ENCODE data around the gene HDAC8.

HDAC8 gene

GRCh38 chrX:72572248-72573157, at the start of gene HDAC8:
Gene HDAC8, minus strand, starts transcription at chrX:72572843. Its CDS starts 82 bp downstream, at chrX:72572761.
- Histone ChIP-seq H2AFZ (ENCODE audit: low read depth) (peak within 1 kb of the TSS; percentile 58), H4K20me1 (ENCODE audit: insufficient read depth) (no peaks in the 10 kb centered on the region)

GRCh38 chrX:72621625-72622485, 49.2 kb upstream of the HDAC8 start:
- H3K4me1 ChIP-seq (ENCODE audit: low read depth, poor library complexity, severe bottlenecking): no peaks in the 10 kb centered on the region
- no peaks in the 10 kb centered on the region for H3K36me3 ChIP-seq (ENCODE audit: insufficient read depth)
- no peak overlapping the region for H2AFZ ChIP-seq (ENCODE audit: low read depth)
- H3K79me2 ChIP-seq (ENCODE audit: insufficient read depth, low read depth): no peaks in the 10 kb centered on the region
- H3K4me2 ChIP-seq: no peak overlapping the region
- H3K4me3 ChIP-seq (IDR thresholded peaks at IDR 0.05; ENCODE audit: insufficient read depth, low read depth, low read length): no peak overlapping the region
- no peaks in the 10 kb centered on the region for H3K27me3 ChIP-seq (ENCODE audit: insufficient read depth, low read depth)
- TF ChIP-seq CTCF (conservative IDR thresholded peaks at IDR 0.05; ENCODE audit: low read depth, low read length): no peak
- H3K9ac ChIP-seq: no peak overlapping the region
- no peak overlapping the region for H3K27ac ChIP-seq
- H4K20me1 ChIP-seq (ENCODE audit: insufficient read depth): no peaks in the 10 kb centered on the region

More at GRCh38 chrX:72572248-72573157, at the start of gene HDAC8:
- Histone ChIP-seq H3K4me1 (ENCODE audit: low read depth, poor library complexity, severe bottlenecking) (no peaks in the 10 kb centered on the region), H3K36me3 (ENCODE audit: insufficient read depth) (no peaks in the 10 kb centered on the region), H3K4me3 (IDR thresholded peaks at IDR 0.05; ENCODE audit: insufficient read depth, low read depth, low read length) (no peak within 1 kb of the TSS), H3K9ac (peak within 1 kb of the TSS; percentile 19; the same call in 1 of the 2 replicates), H3K79me2 (ENCODE audit: insufficient read depth, low read depth) (peaks cover 10% of the 10 kb centered on the region; the same call in 1 of the 2 replicates), H3K27ac (no peak within 1 kb of the TSS), H3K27me3 (ENCODE audit: insufficient read depth, low read depth) (no peaks in the 10 kb centered on the region), H3K4me2 (peak within 1 kb of the TSS; percentile 63)
- no peak for TF ChIP-seq CTCF (conservative IDR thresholded peaks at IDR 0.05; ENCODE audit: low read depth, low read length)

DNA sequence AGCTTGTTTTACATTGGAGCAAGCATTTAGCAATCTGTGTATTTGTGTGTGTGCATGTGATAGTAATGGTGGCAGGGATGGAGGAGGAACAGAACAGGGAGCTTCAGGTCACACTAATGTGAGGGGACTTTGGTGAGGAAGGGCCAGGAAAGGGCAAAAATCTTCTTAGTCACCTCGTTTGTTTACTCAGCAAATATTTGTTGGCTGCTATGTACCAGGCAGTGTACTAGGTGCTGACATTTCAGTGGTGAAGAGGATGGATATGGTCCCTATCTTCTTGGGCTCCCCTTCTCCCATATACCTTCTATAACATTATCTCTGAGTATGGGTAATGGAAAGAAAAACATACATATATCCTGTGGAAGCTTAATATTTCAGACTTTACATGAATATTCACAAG, 48.5 kb upstream of the HDAC8 start:
- H2AFZ ChIP-seq (ENCODE audit: low read depth): no peak overlapping the region
- H3K4me3 ChIP-seq (IDR thresholded peaks at IDR 0.05; ENCODE audit: insufficient read depth, low read depth, low read length): no peak overlapping the region
- H3K4me2 ChIP-seq: no peak overlapping the region
- H3K27ac ChIP-seq: no peak overlapping the region
- no peaks in the 10 kb centered on the region for H3K27me3 ChIP-seq (ENCODE audit: insufficient read depth, low read depth)
- no peaks in the 10 kb centered on the region for H3K36me3 ChIP-seq (ENCODE audit: insufficient read depth)
- no peak overlapping the region for H3K9ac ChIP-seq
- no peaks in the 10 kb centered on the region for H4K20me1 ChIP-seq (ENCODE audit: insufficient read depth)
- TF ChIP-seq CTCF (conservative IDR thresholded peaks at IDR 0.05; ENCODE audit: low read depth, low read length): no peak
- H3K4me1 ChIP-seq (ENCODE audit: low read depth, poor library complexity, severe bottlenecking): no peaks in the 10 kb centered on the region
- no peaks in the 10 kb centered on the region for H3K79me2 ChIP-seq (ENCODE audit: insufficient read depth, low read depth)

- H3K27ac ChIP-seq: no peak overlapping the region
Observed at GRCh38 chrX:72620550-72621145, 48.0 kb upstream of the HDAC8 start.

More at GRCh38 chrX:72620550-72621145, 48.0 kb upstream of the HDAC8 start:
- Histone ChIP-seq H3K4me2 (no peak overlapping the region), H3K9ac (no peak overlapping the region), H2AFZ (ENCODE audit: low read depth) (no peak overlapping the region), H3K4me3 (IDR thresholded peaks at IDR 0.05; ENCODE audit: insufficient read depth, low read depth, low read length) (no peak overlapping the region), H3K27me3 (ENCODE audit: insufficient read depth, low read depth) (no peaks in the 10 kb centered on the region), H3K36me3 (ENCODE audit: insufficient read depth) (no peaks in the 10 kb centered on the region), H4K20me1 (ENCODE audit: insufficient read depth) (no peaks in the 10 kb centered on the region), H3K4me1 (ENCODE audit: low read depth, poor library complexity, severe bottlenecking) (no peaks in the 10 kb centered on the region), H3K79me2 (ENCODE audit: insufficient read depth, low read depth) (no peaks in the 10 kb centered on the region)
- TF ChIP-seq CTCF (conservative IDR thresholded peaks at IDR 0.05; ENCODE audit: low read depth, low read length): no peak

Data from KMS-11 (cell line).